GM20431 (cell line): ENCODE data around the gene TREM1.

Source experiments
- in situ Hi-C: fragments of 300-500 bp; cut with MseI, MboI; formaldehyde crosslinking; loops from one replicate; pipeline ENCODE4 v1.15.0; 2020; ENCODE audit warnings: low sequenced_read_pairs; ENCODE audit not compliant: unreplicated experiment

The TREM1 gene

GRCh38 chr6:41286544-41287346 is at the start of gene TREM1:
Gene TREM1 (minus strand): TSS chr6:41286682. CDS start chr6:41286655, 27 bp downstream.
- in situ Hi-C loops, result no loop called here

- in situ Hi-C loops, result no loop called here
These were observed 49.5 kb upstream of the TREM1 start for GRCh38 chr6:41335943-41336342.

DNA sequence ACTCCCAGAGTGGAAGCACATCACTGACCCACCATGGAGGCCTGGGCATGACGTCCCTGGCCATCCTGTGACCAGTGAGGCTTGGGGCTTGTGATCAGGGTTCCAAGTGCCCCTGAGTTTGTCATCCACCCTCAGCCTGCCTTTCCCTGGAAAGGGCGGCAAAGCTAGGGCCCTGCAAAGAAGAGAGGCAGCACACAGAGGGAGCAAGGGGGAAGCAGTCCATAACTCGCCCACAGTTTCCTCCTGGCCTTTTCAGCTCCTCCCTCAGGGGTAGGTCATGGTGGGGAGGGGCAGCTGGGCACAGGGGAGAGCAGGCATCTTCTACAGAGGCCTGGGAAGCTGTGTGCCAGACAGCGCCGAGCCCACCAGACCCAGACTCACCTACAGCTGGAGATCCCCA is 48.8 kb upstream of the TREM1 start, which contains the start of gene NCR2:
Gene NCR2 (plus strand): TSS at position 313 of the 400 bp plus-strand sequence. CDS start 269 bp downstream, outside the sequence.
- in situ Hi-C loops, result no loop called here

- in situ Hi-C loops, result no loop called here
These were observed 48.1 kb upstream of the TREM1 start for GRCh38 chr6:41334482-41335040.

DNA sequence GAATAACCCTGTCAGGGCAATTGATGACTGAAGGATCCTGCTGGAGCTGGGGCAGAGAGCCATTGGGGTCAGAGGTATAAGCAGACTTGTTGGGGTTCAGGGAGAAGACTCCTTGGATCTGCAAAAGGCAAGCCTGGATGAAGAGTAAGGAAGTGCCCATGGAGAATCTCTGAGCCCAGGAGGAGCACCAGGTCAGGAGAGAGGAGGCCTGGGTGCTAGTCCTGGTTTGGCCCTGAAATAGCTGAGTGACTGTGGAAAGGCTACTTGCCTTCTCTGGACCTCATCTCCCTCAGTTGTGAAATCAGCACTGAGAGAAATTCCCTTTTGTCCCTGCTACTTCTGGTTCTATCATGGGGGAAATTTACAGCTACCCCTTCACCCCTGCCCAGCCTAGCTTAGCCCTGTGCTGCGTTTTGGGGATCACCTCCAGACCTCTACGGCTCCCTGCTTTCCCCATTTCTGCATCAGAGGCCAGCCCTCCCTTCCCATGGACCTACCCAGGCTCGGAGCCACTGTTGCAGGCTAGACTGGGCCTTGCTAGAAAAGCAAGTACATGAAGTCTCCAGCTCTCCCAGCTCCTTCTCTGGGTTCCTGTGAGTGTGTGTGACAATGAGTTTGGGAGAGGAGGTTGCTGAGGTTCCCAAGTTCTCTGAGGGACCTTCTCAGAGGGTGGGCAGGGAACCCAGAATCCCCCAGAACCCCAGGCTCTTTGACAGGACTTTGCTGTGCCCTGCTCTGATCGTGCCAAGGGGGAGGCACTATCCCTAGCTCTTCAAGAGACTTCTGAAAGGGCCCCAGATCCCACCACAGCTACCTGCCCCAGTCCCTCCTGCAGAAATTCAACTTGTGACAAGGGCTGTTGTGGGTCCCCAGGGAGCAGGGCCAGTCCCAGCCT is 46.6 kb upstream of the TREM1 start:
- in situ Hi-C loops, result no loop called here

GRCh38 chr6:41332241-41332640 is 45.8 kb upstream of the TREM1 start:
- in situ Hi-C loops, result no loop called here

GRCh38 chr6:41331401-41332150 is 45.1 kb upstream of the TREM1 start:
- in situ Hi-C loops, result no loop called here

DNA sequence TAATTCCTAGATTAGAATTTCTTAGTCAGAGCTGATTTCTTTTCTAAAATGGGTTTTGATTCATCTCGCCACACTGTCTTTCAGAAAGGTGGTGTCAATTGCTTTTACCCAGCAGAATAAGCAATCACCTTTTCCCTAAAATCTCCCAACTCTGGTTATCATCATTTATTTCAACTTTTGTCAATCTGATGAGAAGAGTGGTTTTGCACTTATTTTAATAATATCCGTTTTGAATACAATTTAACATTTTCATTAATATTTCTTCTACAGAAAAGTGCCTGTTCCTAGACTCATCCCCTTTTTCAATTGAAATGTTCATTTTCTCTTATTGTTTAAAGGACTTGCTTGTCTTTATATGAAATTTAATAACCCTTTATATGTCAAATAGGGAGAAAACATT is 40.7 kb upstream of the TREM1 start:
- in situ Hi-C loops, result no loop called here

GRCh38 chr6:41326092-41326491 is 39.6 kb upstream of the TREM1 start:
- in situ Hi-C loops, result no loop called here

DNA sequence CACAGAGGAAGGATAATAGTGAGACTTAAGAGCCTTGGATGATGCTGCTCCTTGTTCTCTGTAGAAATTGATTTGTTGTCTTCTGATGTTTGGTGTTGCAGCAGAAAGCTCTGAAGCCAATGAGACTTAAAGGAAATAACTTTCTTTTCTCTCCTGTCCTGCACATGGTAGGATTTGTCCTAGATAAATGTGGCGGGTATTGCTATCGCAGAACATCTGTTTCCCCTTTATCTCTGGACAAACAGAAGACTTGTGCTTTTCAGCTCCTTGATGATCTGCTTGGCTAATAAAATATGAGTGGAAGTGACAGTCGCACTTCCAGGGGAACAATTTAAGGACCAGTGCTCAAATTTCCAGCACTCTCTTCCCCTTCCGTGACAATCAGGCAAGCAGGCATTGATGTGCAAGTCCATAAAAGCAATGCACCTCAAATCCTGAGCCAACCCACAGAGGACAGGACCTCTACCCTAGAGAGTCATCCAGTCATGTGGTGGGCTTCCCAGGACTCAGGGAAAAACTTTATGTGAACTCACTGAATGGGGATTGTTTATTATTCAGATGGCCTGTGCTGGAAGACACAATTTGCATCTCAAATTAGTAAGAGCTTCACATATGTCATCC is 39.1 kb upstream of the TREM1 start:
- in situ Hi-C loops, result no loop called here

- in situ Hi-C loops, result no loop called here
These were observed 34.7 kb upstream of the TREM1 start for GRCh38 chr6:41321183-41321582.

DNA sequence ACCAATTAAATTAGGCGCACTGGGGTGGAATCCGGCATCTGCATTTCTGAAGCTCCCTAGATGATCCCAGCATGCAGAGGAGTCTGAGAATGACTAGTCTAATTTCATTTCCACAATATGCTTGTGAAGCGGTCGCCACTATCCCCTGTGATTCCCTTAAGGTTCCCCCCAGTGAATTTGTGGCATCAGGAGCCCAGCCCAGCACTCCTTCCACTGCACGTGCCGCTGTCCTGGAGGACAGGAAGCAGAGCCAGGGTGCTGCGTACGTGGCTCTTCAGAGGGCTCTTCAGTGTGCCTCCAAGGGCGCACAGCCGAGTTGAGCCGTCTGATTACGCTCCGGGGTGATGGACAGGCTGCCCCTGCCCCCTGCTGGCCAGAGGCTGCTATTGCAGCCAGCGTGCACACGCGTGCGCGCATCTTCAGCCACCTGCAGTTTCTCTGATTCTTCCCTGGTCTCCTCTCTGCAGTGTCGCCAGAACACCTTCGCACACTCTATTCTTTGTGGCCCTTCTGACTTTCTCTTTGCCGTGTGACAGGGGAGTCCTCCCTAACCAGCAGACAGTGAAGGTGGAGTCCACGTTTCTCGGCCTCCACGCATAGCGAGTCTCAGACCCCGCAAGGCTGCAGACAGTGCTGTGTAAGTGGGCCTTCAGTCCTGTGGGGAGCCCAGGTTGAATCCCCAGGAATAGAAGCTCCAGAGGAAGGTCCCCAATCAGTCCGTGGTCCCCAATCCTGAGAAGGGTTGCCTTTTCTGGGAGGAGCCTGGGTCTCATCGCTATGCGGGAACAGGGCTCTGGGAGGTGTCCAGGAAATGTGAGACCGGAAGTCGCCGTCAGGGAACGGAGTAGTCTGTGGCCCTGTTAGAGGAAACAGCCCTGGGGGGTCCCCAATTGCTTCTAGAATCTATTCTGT is 32.4 kb upstream of the TREM1 start:
- in situ Hi-C loops, result no loop called here

GRCh38 chr6:41318261-41318653 is 31.8 kb upstream of the TREM1 start:
- in situ Hi-C loops, result no loop called here

GRCh38 chr6:41315943-41316620 is 29.6 kb upstream of the TREM1 start:
- in situ Hi-C loops, result no loop called here

DNA sequence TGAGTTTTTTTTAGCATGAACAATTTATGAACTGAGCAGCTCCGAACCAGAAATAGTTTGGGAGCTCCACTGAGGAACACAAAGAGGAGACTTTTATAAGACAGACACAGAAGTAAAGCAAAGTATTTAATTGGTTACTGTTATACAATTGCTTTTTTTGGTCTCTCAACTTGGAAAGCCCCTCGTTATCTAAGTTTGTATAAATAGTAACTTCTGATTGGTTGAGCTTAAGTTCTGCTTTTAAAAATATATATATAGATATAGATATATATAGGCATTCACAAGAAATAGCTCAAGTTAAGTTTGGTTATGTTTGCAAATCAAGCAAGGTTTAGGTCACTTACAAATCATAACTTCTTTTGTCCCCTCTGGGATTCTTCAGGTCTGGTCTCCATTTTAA is 28.7 kb upstream of the TREM1 start:
- in situ Hi-C loops, result no loop called here

DNA sequence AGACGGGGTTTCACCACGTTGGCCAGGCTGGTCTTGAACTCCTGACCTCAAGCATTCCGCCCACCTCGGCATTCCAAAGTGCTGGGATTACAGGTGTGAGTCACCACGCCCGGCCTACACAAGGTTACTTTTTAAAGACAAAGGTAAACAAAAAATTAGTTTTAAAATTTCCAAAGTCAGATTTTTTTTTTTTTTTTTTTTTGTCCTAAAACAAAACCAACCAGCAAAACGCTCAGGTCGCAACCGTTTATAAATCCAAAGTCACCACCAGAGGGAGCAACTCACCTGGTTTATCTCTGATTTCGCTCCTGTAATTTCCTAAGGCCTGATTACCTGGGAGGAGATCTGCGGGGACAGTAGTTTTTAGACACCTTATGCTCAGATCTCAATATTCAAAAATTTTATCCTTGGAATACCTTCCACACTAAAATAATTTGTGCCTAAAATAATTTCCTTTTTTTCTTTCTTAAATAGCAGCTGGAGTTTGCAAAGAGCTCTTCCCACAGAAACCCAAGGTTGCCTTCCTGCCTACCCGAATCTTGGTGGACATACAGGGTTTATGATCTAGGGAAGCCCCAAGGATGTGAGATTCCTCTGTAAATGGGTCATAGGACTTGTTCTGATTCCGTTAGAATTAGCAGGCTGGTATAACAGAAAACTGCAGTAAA is 19.8 kb upstream of the TREM1 start:
- in situ Hi-C loops, result no loop called here

GRCh38 chr6:41302638-41303037 is 16.2 kb upstream of the TREM1 start:
- in situ Hi-C loops, result no loop called here
